Measurements from ENCODE around the gene GADD45GIP1. TPM values are rescaled to one million over a fixed set of nuclear protein-coding genes. Genes with fewer than 3 reads are reported as not detected.
A peak's percentile ranks its signal among the peaks of the same experiment; 100 is the strongest.
"Not testable (repeated sequence)": the region's sequence is repeated elsewhere in the genome, so short reads cannot be mapped to it uniquely, and the experiment has no call there.

Gene GADD45GIP1
- polyA plus RNA-seq, 1 donor, result 46.0 TPM

- DNase-seq (ENCODE audit: low read depth), result no peak
These were observed 2.5 kb upstream of the GADD45GIP1 start for GRCh38 chr19:12959481-12959880.

GRCh38 chr19:12957389-12957952 is 448 bp upstream of the GADD45GIP1 start:
- not testable (repeated sequence) for DNase-seq (ENCODE audit: low read depth)

GRCh38 chr19:12955996-12956395 is 1.0 kb downstream of the GADD45GIP1 start:
- DNase-seq (ENCODE audit: low read depth), result no peak

- DNase-seq (ENCODE audit: low read depth), result not testable (repeated sequence)
These were observed 1.4 kb downstream of the GADD45GIP1 start for GRCh38 chr19:12955575-12955974.

GRCh38 chr19:12954612-12954962 is 2.4 kb downstream of the GADD45GIP1 start:
- DNase-seq (ENCODE audit: low read depth), result no peak

- DNase-seq (ENCODE audit: low read depth), result no peak
These were observed 3.0 kb downstream of the GADD45GIP1 start for GRCh38 chr19:12953799-12954611.

GRCh38 chr19:12953138-12953798 is 3.8 kb downstream of the GADD45GIP1 start:
- DNase-seq (ENCODE audit: low read depth), result no peak

GRCh38 chr19:12952488-12953137 is 4.4 kb downstream of the GADD45GIP1 start:
- DNase-seq (ENCODE audit: low read depth), result no peak

GRCh38 chr19:12952050-12952449 is 5.0 kb downstream of the GADD45GIP1 start:
- DNase-seq (ENCODE audit: low read depth), result not testable (repeated sequence)

GRCh38 chr19:12949363-12950283 is 7.4 kb downstream of the GADD45GIP1 start:
- DNase-seq (ENCODE audit: low read depth), result no peak

GRCh38 chr19:12948612-12949362 is 8.2 kb downstream of the GADD45GIP1 start:
- no peak for DNase-seq (ENCODE audit: low read depth)

GRCh38 chr19:12947702-12948611 is 9.1 kb downstream of the GADD45GIP1 start:
- no peak for DNase-seq (ENCODE audit: low read depth)

GRCh38 chr19:12946731-12947496 is 10.1 kb downstream of the GADD45GIP1 start:
- DNase-seq (ENCODE audit: low read depth), result no peak

GRCh38 chr19:12946092-12946721 is 10.8 kb downstream of the GADD45GIP1 start:
- DNase-seq (ENCODE audit: low read depth), result no peak

- peak; percentile 93 for DNase-seq (ENCODE audit: low read depth)
These were observed 11.4 kb downstream of the GADD45GIP1 start, which contains the start of gene RAD23A for GRCh38 chr19:12945479-12946091. TSS of gene RAD23A (plus strand) at chr19:12945862. CDS start at chr19:12945949, 87 bp downstream.

- no peak for DNase-seq (ENCODE audit: low read depth)
These were observed 12.8 kb downstream of the GADD45GIP1 start for GRCh38 chr19:12944104-12944674.

GRCh38 chr19:12943437-12944044 is 13.5 kb downstream of the GADD45GIP1 start:
- DNase-seq (ENCODE audit: low read depth), result no peak

All from forelimb muscle (tissue), 1 donor.